ENCODE results near the gene ZNF165.
A peak's percentile ranks its signal among the peaks of the same experiment; 100 is the strongest.
"Not testable (repeated sequence)": the region's sequence is repeated elsewhere in the genome, so short reads cannot be mapped to it uniquely, and the experiment has no call there.

Gene ZNF165

GRCh38 chr6:28080631-28081485 lies 490 bp downstream of the ZNF165 start:
- peak; percentile 98 for DNase-seq (ENCODE audit: low read depth)
- TF ChIP-seq, protein P1, sequence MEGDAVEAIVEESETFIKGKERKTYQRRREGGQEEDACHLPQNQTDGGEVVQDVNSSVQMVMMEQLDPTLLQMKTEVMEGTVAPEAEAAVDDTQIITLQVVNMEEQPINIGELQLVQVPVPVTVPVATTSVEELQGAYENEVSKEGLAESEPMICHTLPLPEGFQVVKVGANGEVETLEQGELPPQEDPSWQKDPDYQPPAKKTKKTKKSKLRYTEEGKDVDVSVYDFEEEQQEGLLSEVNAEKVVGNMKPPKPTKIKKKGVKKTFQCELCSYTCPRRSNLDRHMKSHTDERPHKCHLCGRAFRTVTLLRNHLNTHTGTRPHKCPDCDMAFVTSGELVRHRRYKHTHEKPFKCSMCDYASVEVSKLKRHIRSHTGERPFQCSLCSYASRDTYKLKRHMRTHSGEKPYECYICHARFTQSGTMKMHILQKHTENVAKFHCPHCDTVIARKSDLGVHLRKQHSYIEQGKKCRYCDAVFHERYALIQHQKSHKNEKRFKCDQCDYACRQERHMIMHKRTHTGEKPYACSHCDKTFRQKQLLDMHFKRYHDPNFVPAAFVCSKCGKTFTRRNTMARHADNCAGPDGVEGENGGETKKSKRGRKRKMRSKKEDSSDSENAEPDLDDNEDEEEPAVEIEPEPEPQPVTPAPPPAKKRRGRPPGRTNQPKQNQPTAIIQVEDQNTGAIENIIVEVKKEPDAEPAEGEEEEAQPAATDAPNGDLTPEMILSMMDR (conservative IDR thresholded peaks at IDR 0.05; ENCODE audit: control insufficient read depth, insufficient read depth, low read depth, low read length) = no peak

DNA sequence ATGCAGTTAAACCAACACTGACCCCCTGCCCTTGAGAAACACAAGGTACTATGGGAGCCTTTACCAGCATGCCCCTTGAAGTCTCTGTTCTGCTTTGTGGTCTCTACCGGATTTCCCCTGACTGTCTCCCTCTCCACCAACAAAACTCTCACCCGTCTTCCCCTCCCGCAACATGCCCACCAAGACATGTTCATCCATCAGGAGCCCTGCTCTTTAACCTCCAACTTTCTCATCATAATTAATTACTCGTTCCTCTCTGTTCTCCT lies 1.1 kb downstream of the ZNF165 start:
- H3K4me3 ChIP-seq (ENCODE audit: control insufficient read depth, low read depth, low read length) = peak overlapping the region; percentile 97
- DNase-seq (ENCODE audit: low read depth) = no peak
- TF ChIP-seq, protein P1 (conservative IDR thresholded peaks at IDR 0.05; ENCODE audit: control insufficient read depth, insufficient read depth, low read depth, low read length) = no peak

More at GRCh38 chr6:28080631-28081485, 490 bp downstream of the ZNF165 start:
- peak overlapping the region; percentile 97 for H3K4me3 ChIP-seq (ENCODE audit: control insufficient read depth, low read depth, low read length)

GRCh38 chr6:28082939-28083338 lies 2.6 kb downstream of the ZNF165 start:
- DNase-seq (ENCODE audit: low read depth) = no peak
- TF ChIP-seq, protein P1 (conservative IDR thresholded peaks at IDR 0.05; ENCODE audit: control insufficient read depth, insufficient read depth, low read depth, low read length) = no peak
- H3K4me3 ChIP-seq (ENCODE audit: control insufficient read depth, low read depth, low read length) = no peak overlapping the region

DNA sequence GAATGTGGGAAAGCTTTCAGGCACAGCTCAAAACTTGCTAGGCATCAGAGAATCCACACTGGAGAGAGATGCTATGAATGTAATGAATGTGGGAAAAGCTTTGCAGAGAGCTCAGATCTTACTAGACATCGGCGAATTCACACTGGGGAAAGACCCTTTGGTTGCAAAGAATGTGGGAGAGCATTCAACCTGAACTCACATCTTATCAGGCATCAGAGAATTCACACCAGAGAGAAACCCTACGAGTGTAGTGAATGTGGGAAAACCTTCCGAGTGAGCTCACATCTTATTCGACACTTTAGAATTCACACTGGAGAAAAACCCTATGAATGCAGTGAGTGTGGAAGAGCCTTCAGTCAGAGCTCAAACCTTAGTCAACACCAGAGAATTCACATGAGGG lies 8.7 kb downstream of the ZNF165 start:
- H3K4me3 ChIP-seq (ENCODE audit: control insufficient read depth, low read depth, low read length) = no peak overlapping the region
- DNase-seq (ENCODE audit: low read depth) = no peak
- TF ChIP-seq, protein P1 (conservative IDR thresholded peaks at IDR 0.05; ENCODE audit: control insufficient read depth, insufficient read depth, low read depth, low read length) = no peak

DNA sequence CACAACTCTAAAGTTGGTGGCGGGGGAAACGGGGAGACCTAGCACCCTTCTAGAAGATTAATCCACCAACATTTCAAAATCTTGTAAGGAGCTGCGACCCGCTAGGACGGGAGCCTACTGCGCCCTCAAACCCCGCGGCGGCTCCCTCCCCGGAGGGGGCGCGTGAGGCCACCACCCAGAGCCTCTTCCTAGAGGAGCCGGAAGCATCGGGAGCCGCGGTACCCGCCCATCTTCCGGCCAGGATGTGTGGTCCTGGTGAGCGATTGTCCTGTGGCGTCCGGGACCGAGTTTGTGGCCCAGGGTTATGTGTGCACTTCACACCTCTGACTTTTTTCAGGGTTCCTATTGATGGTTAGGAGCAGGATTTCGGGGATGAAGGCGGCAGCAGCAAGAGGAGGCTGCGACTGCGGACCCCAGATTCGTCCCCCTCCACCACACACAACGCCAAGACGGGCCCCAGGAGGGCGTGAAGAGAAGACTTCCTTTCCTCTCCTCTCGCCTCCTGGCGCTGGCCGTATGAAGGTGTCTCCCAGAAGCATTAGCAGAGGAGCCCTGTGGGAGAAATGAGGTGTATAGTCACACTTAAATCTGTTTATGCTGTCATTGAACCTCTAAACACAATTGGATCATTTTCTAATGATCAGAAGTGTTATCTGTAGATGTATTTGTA lies 10.7 kb downstream of the ZNF165 start:
- H3K4me3 ChIP-seq (ENCODE audit: control insufficient read depth, low read depth, low read length) = peak overlapping the region; percentile 44
- peak; percentile 5 for DNase-seq (ENCODE audit: low read depth)

GRCh38 chr6:28102222-28102621 lies 21.9 kb downstream of the ZNF165 start:
- DNase-seq (ENCODE audit: low read depth) = not testable (repeated sequence)

More for the DNA sequence above, 10.7 kb downstream of the ZNF165 start:
- TF ChIP-seq, protein P1 (conservative IDR thresholded peaks at IDR 0.05; ENCODE audit: control insufficient read depth, insufficient read depth, low read depth, low read length) = no peak

GRCh38 chr6:28102699-28103098 lies 22.3 kb downstream of the ZNF165 start:
- not testable (repeated sequence) for H3K4me3 ChIP-seq (ENCODE audit: control insufficient read depth, low read depth, low read length); DNase-seq (ENCODE audit: low read depth)

More at GRCh38 chr6:28102222-28102621, 21.9 kb downstream of the ZNF165 start:
- not testable (repeated sequence) for H3K4me3 ChIP-seq (ENCODE audit: control insufficient read depth, low read depth, low read length)

All from fibroblast of mammary gland (primary cell).